Activated T-cell treated with anti-CD3 and anti-CD28 coated beads for 1 hour (primary cell): ENCODE measurements around the gene PPP6R2.

ENCODE experiments used
- DNase-seq: peaks from one replicate; pipeline ENCODE4 v3.0.0-alpha.2; 2020; ENCODE audit warnings: low read depth

Gene PPP6R2

DNA sequence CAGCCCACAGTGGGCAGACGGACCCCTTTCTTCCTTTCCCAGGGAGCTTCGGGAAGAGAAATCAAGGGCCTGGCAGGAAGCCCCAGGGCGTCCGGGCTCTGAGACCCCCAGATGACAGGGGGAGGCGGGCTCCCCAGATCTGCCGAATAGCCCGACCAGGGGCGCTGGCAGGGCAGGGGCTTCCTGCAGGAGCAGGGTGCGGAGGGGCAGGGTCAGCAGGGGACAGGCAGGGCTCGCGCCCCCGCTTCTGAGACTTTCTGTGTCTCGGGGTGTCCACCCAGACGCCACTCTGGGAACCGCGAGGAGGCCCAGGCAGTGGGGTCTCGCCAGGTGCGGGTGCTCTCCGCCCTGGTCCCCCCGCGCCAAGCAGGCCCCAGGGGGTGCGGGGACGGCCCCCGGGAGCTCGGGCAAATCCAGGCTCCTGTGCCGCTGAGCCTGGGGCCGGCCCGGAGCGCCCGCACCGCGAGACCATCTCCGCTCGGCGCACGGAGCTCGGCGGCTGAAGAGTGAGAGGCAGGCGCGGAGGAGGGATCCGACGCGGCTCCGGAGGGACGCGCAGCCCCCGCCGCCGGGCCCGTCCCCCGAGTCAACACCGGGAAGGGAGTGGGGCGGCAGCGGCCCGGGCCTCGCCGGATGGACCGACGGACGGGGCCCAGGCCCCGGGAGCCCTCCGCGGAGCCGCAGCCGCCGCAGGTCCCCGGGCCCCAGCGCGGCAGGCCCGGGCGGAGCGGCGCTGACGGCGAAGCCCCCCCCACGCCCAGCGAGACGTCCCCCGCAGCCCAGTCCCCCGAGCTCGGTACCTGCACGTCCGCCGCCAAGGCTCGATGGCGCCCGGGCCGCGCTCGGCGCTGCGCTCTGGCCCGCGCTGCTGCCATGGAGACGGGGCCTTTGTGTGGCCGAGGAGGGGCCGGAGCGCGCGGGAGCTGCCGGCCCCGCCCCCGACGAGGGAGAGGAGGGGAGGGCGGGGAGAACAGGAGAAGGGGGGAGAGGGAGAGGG, 36.1 kb upstream of the PPP6R2 start, which contains the start of gene PLXNB2:
Gene PLXNB2, minus strand, starts transcription at position 894 of the 997 bp plus-strand sequence. CDS start 17,062 bp downstream, outside the sequence.
- DNase-seq, result no peak

DNA sequence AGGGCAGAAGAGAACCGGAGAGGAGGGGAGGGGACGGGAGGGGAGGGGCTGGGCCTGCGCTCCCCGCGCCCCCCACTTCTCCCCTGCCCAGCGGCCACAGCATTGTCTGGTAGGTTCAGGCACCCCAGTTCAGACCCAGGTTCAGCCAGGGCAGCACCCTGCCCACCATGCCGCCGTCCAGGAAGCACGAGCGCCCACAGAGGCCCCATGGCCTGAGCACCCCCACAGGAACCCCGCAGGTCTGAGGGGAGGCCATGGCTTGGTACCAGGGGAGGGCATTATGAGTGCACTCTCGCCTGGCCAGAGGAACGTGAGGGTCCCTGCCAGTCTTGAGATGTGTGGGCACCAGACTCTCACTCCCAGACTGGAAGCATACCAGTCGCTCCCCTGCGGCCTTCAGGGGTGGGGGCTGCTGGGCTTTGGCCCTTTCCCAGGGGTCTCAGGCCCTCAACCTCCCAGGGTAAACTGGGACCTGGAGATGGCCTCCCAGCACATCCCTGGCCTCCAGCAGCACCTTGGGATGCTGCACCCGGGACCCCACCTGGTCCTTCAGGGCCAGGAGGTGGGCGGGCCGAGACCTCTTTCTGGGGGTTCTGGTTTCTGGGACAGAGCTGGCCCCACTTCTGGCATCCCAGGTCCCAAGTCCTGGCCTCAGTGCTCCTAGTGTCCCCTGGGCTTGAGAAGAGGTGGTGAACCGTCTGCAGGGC, 35.1 kb upstream of the PPP6R2 start:
- DNase-seq, result no peak

DNA sequence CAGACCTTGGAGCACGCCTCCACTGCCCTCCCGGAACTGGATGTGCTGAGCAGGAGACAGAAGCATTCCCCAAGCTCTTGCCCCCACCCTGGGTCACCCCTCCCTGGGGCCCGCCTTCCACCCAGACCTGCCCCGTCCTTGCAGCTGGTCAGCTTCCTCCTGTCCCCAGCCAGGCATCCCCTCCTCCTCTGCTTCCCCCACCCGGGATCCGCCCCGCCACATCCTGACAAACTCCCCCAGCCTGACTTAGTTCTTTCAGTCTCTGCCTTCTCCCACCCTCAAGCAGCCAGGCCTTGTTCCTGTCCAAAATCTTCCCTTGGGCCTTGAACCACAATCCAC, 34.6 kb upstream of the PPP6R2 start:
- DNase-seq, result no peak

DNA sequence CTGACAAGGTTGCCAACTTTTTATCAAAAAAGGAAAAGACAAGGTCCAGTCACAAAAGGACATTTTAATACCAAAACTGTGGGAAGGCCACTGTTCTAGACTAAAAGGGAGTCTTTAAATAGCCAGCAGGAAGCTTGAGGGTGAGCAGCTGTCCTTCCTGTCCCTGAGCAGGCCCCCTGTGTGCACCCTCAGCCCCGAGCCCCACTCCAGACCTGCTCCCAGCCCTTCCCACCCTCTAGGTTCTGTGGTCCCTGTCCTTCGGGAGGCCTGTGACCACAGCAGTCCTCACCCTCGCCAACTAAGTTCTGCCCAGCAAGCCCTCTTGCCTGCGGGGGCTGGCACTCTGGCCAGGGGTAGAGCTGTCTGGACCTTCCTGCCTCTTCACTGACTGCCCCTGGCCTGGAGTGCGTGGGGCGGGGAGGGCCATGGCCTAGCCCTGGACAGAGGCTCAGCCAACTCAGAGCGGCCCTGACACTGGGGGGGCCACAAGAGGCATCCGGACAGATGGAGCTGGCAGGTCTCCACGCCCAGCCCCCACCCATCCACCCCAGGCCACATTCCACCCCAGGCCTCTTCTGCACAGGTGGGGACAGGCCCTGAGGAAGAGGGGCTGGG, 34.0 kb upstream of the PPP6R2 start:
- DNase-seq, result no peak

DNA sequence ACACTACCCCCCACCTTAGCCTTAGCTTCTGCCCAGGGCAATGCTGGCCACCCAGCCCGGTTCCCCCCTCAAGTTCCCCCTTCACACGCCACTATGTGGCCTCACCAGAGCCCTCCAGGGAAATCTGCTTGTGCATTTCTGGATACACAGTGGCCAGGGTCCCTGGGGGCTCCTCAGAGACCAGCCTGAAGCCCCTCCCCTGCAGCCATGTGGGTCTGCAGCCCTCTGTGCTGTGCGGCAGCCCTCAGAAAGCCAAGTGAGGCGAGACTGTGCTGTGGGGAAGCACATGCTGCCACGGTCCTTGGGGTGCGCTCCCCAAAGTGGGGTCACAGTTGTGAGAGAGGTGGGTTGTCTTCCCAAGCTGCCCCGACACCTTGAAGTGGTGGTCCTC, 33.5 kb upstream of the PPP6R2 start:
- DNase-seq, result no peak

DNA sequence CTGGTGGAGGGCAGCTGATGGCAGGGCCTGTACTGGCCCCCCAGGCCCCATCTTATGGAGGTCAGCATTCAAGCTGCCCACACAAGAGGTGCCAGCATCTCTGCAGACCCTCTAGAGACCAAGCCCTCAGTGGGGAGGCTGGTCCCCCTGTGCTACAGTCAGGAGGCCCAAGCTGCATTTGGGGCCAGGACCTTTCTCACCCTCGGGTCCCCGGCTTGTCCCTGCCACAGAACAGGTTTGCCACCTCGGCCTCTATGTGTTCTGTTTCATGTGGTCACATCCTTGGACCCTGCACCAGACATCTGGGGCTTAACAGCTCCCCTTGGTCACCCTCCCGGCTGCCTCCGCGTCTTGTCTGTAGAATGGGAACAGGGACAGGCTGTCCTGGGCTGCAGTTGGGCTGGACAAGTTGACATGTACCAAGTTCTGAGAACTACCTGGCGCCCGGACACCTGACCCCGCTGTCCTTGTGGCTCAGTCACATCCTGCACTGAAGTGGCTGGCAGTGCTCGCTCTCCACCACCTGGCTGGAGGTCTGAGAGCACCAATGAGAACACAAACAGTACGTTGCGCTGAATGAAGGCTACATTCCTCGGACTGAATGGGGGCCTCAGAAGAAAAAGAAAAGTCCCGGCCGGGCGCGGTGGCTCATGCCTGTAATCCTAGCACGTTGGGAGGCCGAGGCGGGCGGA, 33.0 kb upstream of the PPP6R2 start:
- DNase-seq, result no peak

DNA sequence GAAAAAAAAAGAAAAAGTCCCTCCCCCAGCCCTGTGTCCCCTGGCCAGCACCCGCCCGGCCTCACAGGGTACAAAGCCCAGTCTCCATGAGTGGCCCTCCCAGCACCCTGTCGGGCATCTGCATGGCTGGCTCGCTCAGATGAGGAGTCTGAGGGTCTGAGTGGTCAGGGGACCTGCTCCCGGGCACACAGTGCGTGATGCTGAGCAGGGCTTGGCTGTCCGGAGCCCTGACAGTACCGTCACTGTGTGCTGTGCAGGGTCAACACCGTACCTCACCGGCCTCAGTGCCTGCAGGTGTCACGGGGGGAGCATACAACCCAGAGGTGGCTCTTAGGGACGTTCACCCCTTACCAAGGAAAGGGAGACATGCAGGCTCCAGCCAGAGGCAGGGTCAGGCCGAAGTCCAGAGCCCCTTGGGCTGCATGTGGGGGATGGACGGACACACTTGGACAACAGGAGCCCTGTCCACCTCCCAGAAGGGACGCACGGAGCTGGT, 32.1 kb upstream of the PPP6R2 start:
- no peak for DNase-seq

DNA sequence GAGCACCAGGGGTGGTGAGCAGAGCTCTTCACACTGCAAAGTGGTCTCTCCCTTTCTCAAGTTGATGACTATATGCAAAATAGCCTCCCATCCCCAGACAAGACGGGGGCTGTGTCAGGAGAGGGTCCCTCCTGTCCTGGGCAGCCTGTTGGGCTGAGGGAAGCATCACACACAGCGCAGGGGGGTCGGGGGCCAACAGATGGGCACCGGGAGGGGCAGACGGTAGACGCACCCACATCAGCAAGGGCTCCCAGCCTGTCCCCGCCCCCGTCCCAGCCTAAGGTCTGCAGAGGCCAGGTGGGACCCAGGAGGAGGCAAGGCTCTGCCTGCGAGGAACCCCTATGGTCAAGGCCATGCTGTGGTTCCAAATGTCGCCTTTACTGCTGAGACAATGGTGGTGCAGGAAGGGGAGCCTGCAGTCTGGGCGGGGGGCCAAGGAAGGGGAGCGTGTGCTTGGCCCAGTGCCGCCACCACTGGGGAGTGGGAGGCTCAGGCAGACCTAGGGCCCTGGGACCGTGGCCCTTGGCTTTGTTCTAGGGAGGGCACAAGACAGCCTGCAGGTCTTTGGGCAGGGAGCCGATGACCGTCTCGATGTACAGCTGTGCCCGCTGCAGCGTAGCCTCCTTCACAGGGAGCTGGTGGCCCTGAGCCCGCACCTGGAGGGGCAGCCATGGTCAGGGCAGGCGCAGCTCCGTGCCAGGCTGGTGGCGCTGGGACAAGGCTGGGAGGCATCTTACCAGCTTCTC, 31.3 kb upstream of the PPP6R2 start:
- DNase-seq, result no peak

DNA sequence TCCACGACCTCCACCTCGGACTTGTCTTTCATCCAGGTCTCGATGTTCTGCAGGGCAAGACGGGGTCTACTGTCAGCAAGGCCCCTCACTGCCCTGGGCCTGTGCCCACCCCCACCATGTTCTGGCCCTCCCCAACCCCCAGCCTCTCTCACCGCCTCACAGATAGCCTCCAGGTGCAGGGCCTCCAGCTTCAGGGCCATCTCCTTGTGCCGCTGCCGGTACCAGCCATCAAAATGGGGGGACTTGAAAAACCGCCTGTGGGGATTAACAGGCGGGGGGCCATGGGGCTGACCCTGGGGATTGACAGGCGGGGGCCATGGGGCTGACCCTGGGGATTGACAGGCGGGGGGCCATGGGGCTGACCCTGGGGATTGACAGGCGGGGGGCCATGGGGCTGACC, 30.8 kb upstream of the PPP6R2 start:
- DNase-seq, result no peak

DNA sequence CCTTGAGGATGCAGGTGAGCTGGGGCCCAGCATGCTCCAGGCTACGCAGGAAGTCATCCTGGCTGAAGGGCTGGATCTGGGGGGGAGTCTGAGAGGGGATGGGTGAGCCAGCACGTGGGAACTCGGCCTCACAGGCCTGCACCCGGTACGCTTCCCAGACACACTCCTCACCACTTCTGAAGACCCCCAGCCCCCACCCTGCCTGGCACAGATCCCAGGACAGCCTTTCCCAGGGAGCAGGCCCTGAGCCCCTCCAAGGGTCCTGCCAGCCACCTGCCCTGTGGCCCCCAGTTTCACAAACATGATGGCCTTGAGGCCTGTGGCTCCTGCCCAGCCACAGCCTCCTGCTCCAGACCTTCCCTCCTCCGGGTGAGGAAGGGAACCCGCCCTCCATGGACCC, 30.1 kb upstream of the PPP6R2 start:
- DNase-seq, result no peak

DNA sequence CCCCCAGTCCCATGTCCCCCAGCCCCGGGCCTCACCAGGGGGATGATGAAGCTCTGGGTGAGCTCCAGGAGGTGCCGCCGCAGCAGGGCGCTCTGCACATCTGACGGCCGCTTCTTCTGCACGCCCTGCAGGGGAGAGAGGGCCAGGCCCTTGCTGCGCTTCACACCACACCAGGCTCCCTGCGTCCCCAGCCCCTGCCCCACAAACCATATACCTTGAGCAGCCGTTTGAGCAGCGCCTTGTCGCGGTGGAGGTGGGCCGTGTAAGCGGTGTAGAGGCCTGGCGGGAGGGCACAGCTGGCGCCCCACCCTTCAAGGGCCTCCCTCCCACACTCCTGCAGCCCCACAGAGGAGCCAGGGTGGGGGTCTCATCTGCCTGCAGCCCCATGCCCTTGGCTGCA, 29.5 kb upstream of the PPP6R2 start:
- DNase-seq, result no peak

DNA sequence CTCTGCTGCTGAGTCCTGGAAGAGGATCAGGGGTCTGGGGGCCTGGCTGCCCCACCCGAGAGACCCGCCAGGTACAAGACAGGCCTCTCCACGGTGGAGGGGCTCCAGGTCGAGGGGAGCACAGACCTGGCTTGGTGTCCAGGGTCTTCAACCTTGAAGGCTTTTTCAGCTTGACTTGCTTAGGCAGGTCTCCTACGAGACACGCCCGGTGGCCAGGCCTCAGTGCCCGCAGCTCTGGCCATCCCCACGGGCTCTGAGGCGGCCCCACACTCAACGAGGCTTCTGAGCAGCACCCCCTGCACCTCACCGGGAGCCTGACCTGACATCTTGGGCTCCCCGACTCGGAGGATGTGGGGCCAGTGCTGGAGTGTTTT, 29.1 kb upstream of the PPP6R2 start:
- no peak for DNase-seq

DNA sequence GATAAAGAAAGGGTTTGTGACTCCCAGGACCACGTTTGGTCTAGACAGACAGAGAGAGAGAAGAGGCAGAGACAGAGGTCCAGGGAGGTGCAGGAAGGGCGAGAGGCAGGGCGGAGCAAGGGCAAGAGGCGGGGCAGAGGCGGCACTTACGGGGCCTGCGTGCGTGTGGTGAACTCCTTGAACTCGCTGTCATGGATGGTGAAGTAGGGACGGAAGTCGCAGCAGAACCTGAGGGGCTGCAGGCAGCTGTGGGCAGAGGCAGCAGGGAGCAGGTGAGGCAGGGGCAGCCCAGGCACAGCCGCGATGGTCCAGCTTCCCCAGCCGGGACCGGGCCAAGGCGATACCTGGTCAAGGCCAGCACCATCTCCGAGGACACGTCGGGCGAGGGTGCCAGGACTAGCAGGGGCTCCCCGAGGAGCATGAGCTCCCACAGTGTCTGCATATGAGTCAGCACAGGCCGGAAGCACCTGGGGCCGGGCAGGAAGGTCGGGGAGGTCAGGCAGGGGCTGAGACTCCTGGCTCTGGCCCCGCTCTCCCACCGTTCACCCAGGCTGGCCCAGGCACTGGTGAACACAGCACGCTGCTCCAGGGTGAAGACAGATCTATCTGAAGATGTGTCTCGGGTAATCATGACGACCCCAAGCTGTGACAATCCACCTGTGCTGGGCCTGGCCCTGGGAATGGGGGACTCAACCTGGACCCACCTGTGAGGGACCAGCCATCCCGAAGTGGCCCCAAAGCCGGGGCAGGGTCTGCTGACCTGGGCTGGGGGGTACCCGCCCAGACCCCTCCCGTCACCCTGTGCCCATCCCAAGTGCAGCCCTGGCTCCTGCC, 28.5 kb upstream of the PPP6R2 start:
- DNase-seq, result peak; percentile 64

DNA sequence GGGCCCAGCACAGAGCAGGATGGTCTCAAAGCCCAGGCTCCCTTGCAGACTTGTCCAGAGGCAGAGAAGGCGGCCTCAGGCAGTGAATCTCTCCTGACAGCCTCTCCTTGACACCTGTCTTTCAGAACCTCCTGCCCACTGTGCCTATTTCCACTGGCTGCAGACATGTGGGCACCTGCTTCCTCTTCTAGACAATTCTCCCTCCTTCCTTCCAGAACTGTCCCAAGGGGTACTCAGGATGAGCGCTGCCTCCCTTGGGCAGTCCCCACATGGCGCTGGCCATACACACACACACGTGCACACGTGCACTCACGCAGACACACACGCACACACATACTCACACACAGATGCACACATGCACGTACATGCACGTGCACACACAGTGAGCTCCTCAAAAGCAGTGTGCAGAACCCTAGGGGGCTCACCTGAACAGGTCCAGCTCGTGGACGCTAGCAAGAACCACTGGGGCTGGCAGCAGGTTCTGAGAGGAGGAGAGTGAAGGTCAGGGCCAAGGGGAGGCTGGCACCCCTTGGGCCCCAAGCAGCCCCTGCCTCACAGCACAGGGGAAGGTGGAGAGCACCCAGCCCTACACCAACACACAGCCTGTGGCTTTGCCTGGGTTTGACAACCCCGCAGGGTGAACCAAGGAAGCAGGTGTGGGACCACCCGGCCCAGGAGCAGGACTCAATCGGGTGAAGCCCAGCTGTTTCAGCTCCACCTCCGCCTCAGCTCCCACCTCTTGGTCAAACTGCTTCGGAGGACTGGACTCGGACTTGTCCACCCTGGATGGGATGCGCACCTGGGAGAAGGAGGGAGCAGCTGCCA, 27.6 kb upstream of the PPP6R2 start:
- no peak for DNase-seq

DNA sequence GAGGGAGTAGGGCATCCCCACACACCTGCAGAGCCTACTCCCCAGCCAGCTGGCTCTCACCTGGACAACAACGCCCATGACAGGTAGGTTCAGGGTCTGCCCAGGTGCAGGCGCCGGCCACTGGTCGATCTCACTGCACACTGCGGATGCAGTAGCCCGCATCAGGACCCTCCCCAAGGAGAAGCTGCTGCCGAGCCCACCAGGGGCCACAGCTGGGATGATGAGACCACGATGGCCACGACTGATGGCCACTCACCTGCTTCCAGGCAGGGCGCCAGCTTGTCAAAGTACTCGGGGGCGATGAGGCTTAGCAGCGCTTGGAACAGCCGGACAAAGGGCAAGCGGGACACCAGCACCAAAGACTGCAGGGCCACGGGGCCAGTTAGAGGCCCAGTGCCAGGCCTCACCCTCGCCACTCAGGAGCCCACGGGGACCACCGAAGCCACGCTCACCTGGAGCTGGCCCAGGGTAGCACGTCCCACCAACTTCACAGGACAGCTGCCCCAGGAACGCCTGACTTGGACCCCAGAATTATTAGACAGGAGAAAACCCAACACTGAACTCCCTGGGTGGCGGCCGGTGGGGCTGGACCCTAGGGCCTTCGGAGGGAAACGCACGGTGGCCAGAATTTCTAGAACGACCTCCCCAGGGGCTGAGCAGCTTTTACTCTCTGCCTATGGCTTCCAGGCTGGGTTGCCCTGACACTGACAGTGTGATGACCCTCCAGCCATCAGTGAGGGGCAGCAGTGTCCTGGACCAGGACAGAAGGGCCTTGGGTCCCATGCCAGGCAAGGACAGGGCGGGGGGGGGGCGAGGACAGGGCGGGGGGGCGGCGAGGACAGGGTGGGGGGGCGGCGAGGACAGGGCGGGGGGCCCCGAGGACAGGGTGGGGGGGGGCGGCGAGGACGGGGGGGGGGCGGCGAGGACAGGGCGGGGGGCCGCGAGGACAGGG, 26.7 kb upstream of the PPP6R2 start:
- DNase-seq, result no peak

DNA sequence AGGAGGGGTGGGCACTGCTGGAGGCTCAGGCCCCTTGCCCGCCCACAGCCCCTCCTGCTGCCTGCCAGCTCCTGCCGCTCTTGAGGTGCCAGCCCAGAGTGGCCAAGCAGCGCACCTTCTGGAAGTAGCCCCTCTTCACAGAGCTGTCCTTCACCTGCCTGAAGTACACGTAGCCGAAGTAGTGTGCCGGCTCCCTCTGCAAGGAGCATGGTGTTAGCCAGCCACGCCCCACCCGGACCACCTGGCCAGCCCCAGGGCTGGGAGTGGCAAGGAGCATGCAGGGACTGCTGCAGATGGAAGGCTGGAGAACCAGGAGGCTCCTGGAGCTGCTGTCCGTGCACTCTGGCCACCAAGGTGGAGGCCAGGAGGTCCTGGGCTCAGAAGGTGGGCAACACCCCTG, 25.9 kb upstream of the PPP6R2 start:
- DNase-seq, result no peak

DNA sequence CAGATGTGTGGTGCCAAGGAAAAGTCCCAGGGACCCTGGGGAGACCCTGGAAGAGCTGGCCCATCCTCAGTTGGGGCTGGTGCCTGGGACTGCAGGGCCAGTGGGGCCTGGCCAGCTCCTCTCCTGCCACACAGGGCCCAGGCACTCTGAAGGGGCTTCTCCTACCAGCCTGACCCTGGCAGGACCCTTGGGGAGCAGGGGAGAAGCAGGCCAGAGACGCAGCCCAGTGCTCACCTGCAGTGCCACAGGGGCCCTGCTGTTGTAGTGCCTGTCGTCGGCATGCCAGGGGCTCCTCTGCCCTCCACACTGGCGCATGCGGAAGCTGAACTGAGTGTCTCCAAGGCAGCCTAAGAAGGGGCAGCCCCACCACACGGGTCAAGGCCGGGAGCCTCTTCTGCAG, 25.5 kb upstream of the PPP6R2 start:
- no peak for DNase-seq

DNA sequence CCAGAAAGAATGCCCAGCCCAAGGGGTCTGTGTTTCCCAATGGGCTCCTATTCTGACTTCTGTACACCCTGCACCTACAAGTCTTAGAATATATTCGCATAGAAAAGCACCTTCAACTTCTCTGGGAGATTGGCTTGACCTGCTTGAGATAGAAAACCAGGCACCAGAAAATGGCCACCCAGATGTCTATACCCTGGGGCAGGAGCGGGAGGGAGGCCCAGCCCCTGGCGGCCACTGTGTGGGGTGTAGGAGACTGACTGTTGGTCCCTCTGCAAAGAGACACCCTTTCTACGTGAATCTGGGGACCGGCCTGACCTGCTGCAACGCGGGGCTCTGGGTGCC, 24.8 kb upstream of the PPP6R2 start:
- no peak for DNase-seq
